LNCAP (cell line): ENCODE measurements around the gene TMEM95.

Experiments
- CTCF ChIP-seq: fragments of 450-650 bp; IDR thresholded peaks from 2 replicates; pipeline ENCODE4 v1.5.1; 2017; ENCODE audit warnings: mild to moderate bottlenecking

Gene TMEM95

GRCh38 chr17:7367918-7368598 lies 13.1 kb downstream of the TMEM95 start:
- no peak for TF ChIP-seq CTCF

- no peak for TF ChIP-seq CTCF
These were observed 14.9 kb downstream of the TMEM95 start for GRCh38 chr17:7369825-7370224.

GRCh38 chr17:7370853-7371252 lies 15.9 kb downstream of the TMEM95 start:
- TF ChIP-seq CTCF: no peak

GRCh38 chr17:7374353-7374752 lies 19.4 kb downstream of the TMEM95 start:
- no peak for TF ChIP-seq CTCF

- TF ChIP-seq CTCF: no peak
These were observed 24.2 kb downstream of the TMEM95 start for GRCh38 chr17:7379134-7379533.

GRCh38 chr17:7380321-7380720 lies 25.4 kb downstream of the TMEM95 start:
- TF ChIP-seq CTCF: no peak

- no peak for TF ChIP-seq CTCF
These were observed 26.1 kb downstream of the TMEM95 start, which contains the start of gene TNK1 for GRCh38 chr17:7380855-7381683. TNK1 (plus strand) TSS chr17:7381089; CDS start chr17:7382927, 1,838 bp downstream.
